Measurements from ENCODE around the gene KCNC2. TPM values are rescaled to one million over a fixed set of nuclear protein-coding genes. Genes with fewer than 3 reads are reported as not detected.

KCNC2 gene
- total RNA-seq, 2 donors from 2014 or later = not detected

- no peak for TF ChIP-seq CTCF (conservative IDR thresholded peaks at IDR 0.05)
- 94 to 100% methylated on average over 1 to 2 of the region's 2 CpGs for WGBS, 2 experiments (ENCODE audit: insufficient coverage in 1 of 2, insufficient read length in 1 of 2)
- Mint-ChIP-seq H3K27ac (no peak overlapping the region), H3K36me3 (ENCODE audit: low read depth) (no peaks in the 10 kb centered on the region), H3K4me3 (no peak overlapping the region), H3K4me1 (no peaks in the 10 kb centered on the region), H3K27me3 (ENCODE audit: insufficient read depth) (no peaks in the 10 kb centered on the region), H3K9me3 (no peaks in the 10 kb centered on the region)
- Histone ChIP-seq H3K27me3 (ENCODE audit: control insufficient read depth, insufficient read depth, low read length, poor library complexity, severe bottlenecking) (no peaks in the 10 kb centered on the region), H3K4me1 (ENCODE audit: control insufficient read depth, insufficient read depth, low read length) (no peaks in the 10 kb centered on the region), H3K36me3 (ENCODE audit: control insufficient read depth, insufficient read depth, low read length) (no peaks in the 10 kb centered on the region), H3K9me3 (ENCODE audit: control insufficient read depth, low read length) (no peaks in the 10 kb centered on the region), H3K4me3 (ENCODE audit: low read length) (no peak overlapping the region), H3K9ac (ENCODE audit: extremely low read depth, low read length, poor library complexity, severe bottlenecking) (no peak overlapping the region), H3K27ac (ENCODE audit: low read depth, low read length) (no peak overlapping the region)
- no peak for DNase-seq
Observed at GRCh38 chr12:75042125-75042524, 167.5 kb downstream of the KCNC2 start.

- no peaks in the 10 kb centered on the region for H3K4me1 ChIP-seq (ENCODE audit: control insufficient read depth, insufficient read depth, low read length)
- no peaks in the 10 kb centered on the region for H3K9me3 ChIP-seq (ENCODE audit: control insufficient read depth, low read length)
- no peak overlapping the region for H3K4me3 ChIP-seq (ENCODE audit: low read length)
- H3K27ac ChIP-seq (ENCODE audit: low read depth, low read length) = no peak overlapping the region
- TF ChIP-seq CTCF (conservative IDR thresholded peaks at IDR 0.05) = no peak
- Mint-ChIP-seq H3K27me3 (ENCODE audit: insufficient read depth) (no peaks in the 10 kb centered on the region), H3K27ac (no peak overlapping the region), H3K4me1 (no peaks in the 10 kb centered on the region), H3K4me3 (no peak overlapping the region), H3K36me3 (ENCODE audit: low read depth) (no peaks in the 10 kb centered on the region), H3K9me3 (no peaks in the 10 kb centered on the region)
- H3K36me3 ChIP-seq (ENCODE audit: control insufficient read depth, insufficient read depth, low read length) = no peaks in the 10 kb centered on the region
- no peaks in the 10 kb centered on the region for H3K27me3 ChIP-seq (ENCODE audit: control insufficient read depth, insufficient read depth, low read length, poor library complexity, severe bottlenecking)
- WGBS, 2 experiments (ENCODE audit: insufficient coverage in 1 of 2, insufficient read length in 1 of 2) = 97% methylated on average over 3 of the region's 4 CpGs; no CpG with 5 or more reads in 1 of the 2 experiments
- no peak overlapping the region for H3K9ac ChIP-seq (ENCODE audit: extremely low read depth, low read length, poor library complexity, severe bottlenecking)
- DNase-seq = no peak
Observed at GRCh38 chr12:75041472-75041871, 168.2 kb downstream of the KCNC2 start.

GRCh38 chr12:75020068-75020557, 189.5 kb downstream of the KCNC2 start:
- H3K9me3 Mint-ChIP-seq = peaks cover 45% of the 10 kb centered on the region
- no peaks in the 10 kb centered on the region for H3K4me1 Mint-ChIP-seq
- no peak overlapping the region for H3K4me3 ChIP-seq (ENCODE audit: low read length)
- H3K27me3 Mint-ChIP-seq (ENCODE audit: insufficient read depth) = no peaks in the 10 kb centered on the region
- no peak overlapping the region for H3K27ac ChIP-seq (ENCODE audit: low read depth, low read length)
- no peak overlapping the region for H3K4me3 Mint-ChIP-seq
- no peaks in the 10 kb centered on the region for H3K4me1 ChIP-seq (ENCODE audit: control insufficient read depth, insufficient read depth, low read length)
- no peak for TF ChIP-seq CTCF (conservative IDR thresholded peaks at IDR 0.05)
- H3K27me3 ChIP-seq (ENCODE audit: control insufficient read depth, insufficient read depth, low read length, poor library complexity, severe bottlenecking) = no peaks in the 10 kb centered on the region
- no peak for DNase-seq
- peaks cover 31% of the 10 kb centered on the region for H3K9me3 ChIP-seq (ENCODE audit: control insufficient read depth, low read length)
- no peak overlapping the region for H3K9ac ChIP-seq (ENCODE audit: extremely low read depth, low read length, poor library complexity, severe bottlenecking)
- H3K36me3 Mint-ChIP-seq (ENCODE audit: low read depth) = peaks cover 2% of the 10 kb centered on the region
- no peaks in the 10 kb centered on the region for H3K36me3 ChIP-seq (ENCODE audit: control insufficient read depth, insufficient read depth, low read length)
- 83 to 87% methylated on average over 4 to 9 of the region's 9 CpGs for WGBS, 2 experiments (ENCODE audit: insufficient coverage in 1 of 2, insufficient read length in 1 of 2)
- H3K27ac Mint-ChIP-seq = no peak overlapping the region
